Measurements from ENCODE around the gene SESN1. TPM values are rescaled to one million over a fixed set of nuclear protein-coding genes. Genes with fewer than 3 reads are reported as not detected.

SESN1 gene
- total RNA-seq, 2 experiments from 2014 or later = 18.3 to 20.9 TPM

DNA sequence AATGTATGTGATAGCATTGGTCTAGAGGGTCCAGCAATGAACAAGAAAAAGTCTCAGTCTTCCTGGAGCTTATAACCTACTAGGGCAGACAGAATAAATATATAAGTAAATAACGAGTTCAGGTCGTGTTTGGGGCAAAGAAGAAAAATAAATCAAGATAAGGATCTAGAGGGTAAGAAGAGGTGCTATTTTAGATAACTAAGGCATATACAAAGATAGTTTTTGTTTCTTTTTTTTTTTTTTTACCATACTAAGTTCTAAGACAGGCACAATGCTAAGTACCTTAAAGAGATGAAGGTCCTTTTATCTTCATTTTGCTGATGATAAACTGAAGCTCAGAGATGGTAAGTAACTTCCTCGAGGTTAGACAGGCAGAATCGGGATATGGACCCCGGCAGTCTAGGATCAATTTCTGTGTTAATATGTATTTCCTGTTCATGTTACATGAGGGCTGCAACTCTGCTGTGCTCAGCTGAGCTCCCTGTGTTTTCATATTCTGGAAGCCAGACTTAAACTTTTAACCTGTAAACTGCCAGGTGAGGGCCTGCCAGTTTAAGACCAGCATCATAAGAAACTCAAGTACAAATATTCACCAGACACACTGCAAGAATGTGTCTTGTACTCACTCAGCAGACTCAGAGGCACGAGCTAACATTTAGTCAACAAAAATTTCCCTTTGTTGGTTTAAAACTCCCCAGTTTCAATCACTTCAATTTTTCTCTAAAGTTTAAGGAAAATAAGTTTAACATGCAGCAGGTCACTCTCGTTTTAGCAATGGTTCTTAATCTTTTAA is 23.3 kb downstream of the SESN1 start:
- no peak for DNase-seq
- H3K27me3 Mint-ChIP-seq = no peaks in the 10 kb centered on the region
- H3K4me1 Mint-ChIP-seq = peaks cover 31% of the 10 kb centered on the region
- CTCF ChIA-PET = interaction anchor here (0.7 to 6.6 kb wide), 18 partner anchors 21 to 528 kb away, joined by 3 to 115 read pairs (median 4); partner anchors contain the start of genes ARMC2, CEP57L1 and SESN1
- peak; percentile 40 for ATAC-seq
- H3K9me3 Mint-ChIP-seq (ENCODE audit: low read depth) = no peaks in the 10 kb centered on the region
- peak overlapping the region; percentile 66 for H3K4me3 Mint-ChIP-seq
- peak overlapping the region; percentile 81 for H3K27ac Mint-ChIP-seq
- no peaks in the 10 kb centered on the region for H3K36me3 Mint-ChIP-seq

GRCh38 chr6:109069746-109070145 is 24.9 kb downstream of the SESN1 start:
- peak overlapping the region; percentile 39 for H3K27ac Mint-ChIP-seq
- no peak overlapping the region for H3K4me3 Mint-ChIP-seq
- no peaks in the 10 kb centered on the region for H3K27me3 Mint-ChIP-seq
- no peak for DNase-seq
- CTCF ChIA-PET = interaction anchor here (1.0 kb wide), 1 partner anchor 527 kb away, joined by 3 read pairs; no protein-coding TSS in a partner anchor
- ATAC-seq = no peak
- no peaks in the 10 kb centered on the region for H3K9me3 Mint-ChIP-seq (ENCODE audit: low read depth)
- H3K4me1 Mint-ChIP-seq = peaks cover 30% of the 10 kb centered on the region
- H3K36me3 Mint-ChIP-seq = no peaks in the 10 kb centered on the region

DNA sequence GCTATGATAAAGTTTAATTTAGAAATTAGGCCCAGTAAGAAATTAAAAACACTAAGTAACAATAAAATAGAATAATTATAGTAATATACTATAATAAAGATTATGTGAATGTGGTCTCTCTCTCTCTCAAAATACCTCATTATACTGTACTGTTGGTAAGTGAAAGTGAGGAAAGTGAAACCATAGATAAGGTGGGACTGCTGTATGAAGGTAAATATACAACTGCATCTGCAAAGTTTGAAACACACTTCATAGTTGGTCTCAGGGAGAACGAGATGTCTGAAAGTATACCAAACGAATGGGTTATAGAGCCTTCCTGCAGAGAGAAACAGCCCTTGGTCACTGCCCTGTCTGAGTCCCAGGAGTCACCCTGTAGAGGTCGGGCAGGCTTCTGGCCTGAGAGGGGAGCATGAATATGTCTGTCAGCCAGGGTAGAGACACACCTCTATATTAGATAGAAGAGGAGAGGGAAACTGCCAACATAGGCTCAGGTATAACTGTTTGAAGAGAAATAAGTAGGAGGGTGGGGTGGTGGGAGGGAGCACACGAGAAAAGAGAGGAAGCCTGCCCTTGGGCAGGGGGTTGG is 31.8 kb downstream of the SESN1 start:
- ATAC-seq = no peak
- CTCF ChIA-PET = interaction anchor here (0.8 to 1.7 kb wide), 4 partner anchors 10 to 19 kb away, joined by 3 to 6 read pairs (median 4); no protein-coding TSS in a partner anchor
- no peaks in the 10 kb centered on the region for H3K27me3 Mint-ChIP-seq
- no peak overlapping the region for H3K27ac Mint-ChIP-seq
- no peak overlapping the region for H3K4me3 Mint-ChIP-seq
- H3K9me3 Mint-ChIP-seq (ENCODE audit: low read depth) = no peaks in the 10 kb centered on the region
- no peak for DNase-seq
- H3K36me3 Mint-ChIP-seq = no peaks in the 10 kb centered on the region
- peaks cover 26% of the 10 kb centered on the region for H3K4me1 Mint-ChIP-seq

DNA sequence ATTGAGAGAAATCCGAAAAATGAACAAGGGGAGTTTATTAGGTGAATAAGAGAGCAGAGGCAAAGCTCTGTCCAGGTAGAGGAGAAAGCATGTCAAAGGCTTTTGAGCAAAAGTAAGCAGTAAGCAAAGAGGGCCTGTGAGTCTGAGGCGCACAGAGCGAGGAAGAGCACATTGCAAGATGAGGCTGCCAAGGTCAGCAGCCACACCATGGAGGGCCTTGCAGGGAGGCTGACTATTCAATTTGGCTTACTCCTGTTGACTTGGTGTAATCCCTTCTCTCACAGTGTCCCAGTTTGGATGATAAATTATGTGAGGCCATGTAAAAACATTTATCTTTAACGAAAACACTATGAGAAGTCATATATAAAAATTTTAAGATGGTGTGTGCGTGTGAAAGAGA is 32.4 kb downstream of the SESN1 start:
- ATAC-seq (no peak), DNase-seq (no peak)
- Mint-ChIP-seq H3K9me3 (ENCODE audit: low read depth) (no peaks in the 10 kb centered on the region), H3K4me1 (peaks cover 26% of the 10 kb centered on the region), H3K27ac (no peak overlapping the region), H3K4me3 (no peak overlapping the region), H3K27me3 (no peaks in the 10 kb centered on the region), H3K36me3 (no peaks in the 10 kb centered on the region)
- CTCF ChIA-PET = interaction anchor here (1.0 to 1.7 kb wide), 2 partner anchors 12 to 13 kb away, joined by 3 read pairs; no protein-coding TSS in a partner anchor

GRCh38 chr6:109060571-109060970 is 34.1 kb downstream of the SESN1 start:
- Mint-ChIP-seq H3K27me3 (no peaks in the 10 kb centered on the region), H3K4me1 (peaks cover 26% of the 10 kb centered on the region), H3K36me3 (no peaks in the 10 kb centered on the region), H3K9me3 (ENCODE audit: low read depth) (no peaks in the 10 kb centered on the region), H3K4me3 (no peak overlapping the region), H3K27ac (no peak overlapping the region)
- DNase-seq (no peak), ATAC-seq (no peak)
- CTCF ChIA-PET = interaction anchor here (1.1 kb wide), 1 partner anchor 13 kb away, joined by 4 read pairs; no protein-coding TSS in a partner anchor

DNA sequence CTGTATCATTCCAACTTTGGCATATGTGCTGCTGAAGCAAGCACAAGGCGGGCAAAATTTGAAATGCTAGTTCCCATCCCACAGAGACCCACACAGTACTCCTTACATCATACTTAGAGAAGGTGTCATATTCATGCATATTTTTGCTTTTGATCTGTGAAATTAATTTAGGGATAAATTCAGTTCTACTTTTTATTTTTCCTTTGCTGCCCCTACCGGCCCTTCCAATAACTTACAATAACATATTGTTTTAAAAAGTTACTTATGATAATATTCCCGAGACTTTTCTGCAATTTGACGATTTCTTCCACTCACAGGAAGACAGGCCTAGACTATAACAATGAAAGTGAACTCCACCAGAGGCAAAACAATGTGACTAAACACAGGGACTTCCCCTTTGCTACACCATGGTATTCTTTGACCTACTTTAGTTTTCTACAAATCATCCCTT is 35.0 kb downstream of the SESN1 start:
- no peaks in the 10 kb centered on the region for H3K9me3 Mint-ChIP-seq (ENCODE audit: low read depth)
- peak; percentile 87 for ATAC-seq
- no peak for DNase-seq
- no peaks in the 10 kb centered on the region for H3K27me3 Mint-ChIP-seq
- CTCF ChIA-PET = interaction anchor here (0.7 to 0.8 kb wide), 2 partner anchors 9 to 22 kb away, joined by 3 read pairs; no protein-coding TSS in a partner anchor
- peaks cover 26% of the 10 kb centered on the region for H3K4me1 Mint-ChIP-seq
- H3K36me3 Mint-ChIP-seq = no peaks in the 10 kb centered on the region
- H3K4me3 Mint-ChIP-seq = peak overlapping the region; percentile 1
- peak overlapping the region; percentile 47 for H3K27ac Mint-ChIP-seq

- peaks cover 24% of the 10 kb centered on the region for H3K4me1 Mint-ChIP-seq
- no peaks in the 10 kb centered on the region for H3K27me3 Mint-ChIP-seq
- CTCF ChIA-PET = interaction anchor here (0.7 to 0.8 kb wide), 2 partner anchors 9 to 22 kb away, joined by 3 read pairs; no protein-coding TSS in a partner anchor
- DNase-seq (no peak), ATAC-seq (no peak)
- no peaks in the 10 kb centered on the region for H3K9me3 Mint-ChIP-seq (ENCODE audit: low read depth)
- H3K4me3 Mint-ChIP-seq = no peak overlapping the region
- no peaks in the 10 kb centered on the region for H3K36me3 Mint-ChIP-seq
- no peak overlapping the region for H3K27ac Mint-ChIP-seq
Observed at GRCh38 chr6:109059153-109059552, 35.5 kb downstream of the SESN1 start.

DNA sequence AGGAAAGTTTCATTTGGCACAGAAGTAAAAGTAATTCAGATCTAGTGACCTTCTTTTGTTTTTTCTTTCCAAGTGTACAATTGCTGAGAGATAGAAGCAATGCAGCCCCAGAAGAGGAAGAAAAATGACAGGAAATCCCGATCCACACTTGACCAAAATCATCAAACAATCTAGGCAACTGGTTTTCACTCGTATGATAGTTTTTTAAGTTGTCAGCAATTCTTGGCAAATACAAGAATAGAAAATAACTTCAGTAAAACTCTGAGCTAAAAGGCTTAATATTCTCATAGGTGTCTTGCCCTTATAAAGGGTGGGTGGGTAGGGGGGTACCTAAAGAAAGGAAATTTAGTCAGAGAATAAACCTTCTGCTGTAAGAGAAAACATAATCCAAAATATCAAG is 36.0 kb downstream of the SESN1 start:
- Mint-ChIP-seq H3K36me3 (no peaks in the 10 kb centered on the region), H3K27me3 (no peaks in the 10 kb centered on the region), H3K27ac (no peak overlapping the region), H3K4me1 (peaks cover 24% of the 10 kb centered on the region), H3K4me3 (no peak overlapping the region), H3K9me3 (ENCODE audit: low read depth) (no peaks in the 10 kb centered on the region)
- CTCF ChIA-PET = interaction anchor here (0.7 to 0.8 kb wide), 2 partner anchors 8 to 23 kb away, joined by 3 read pairs; no protein-coding TSS in a partner anchor
- no peak for ATAC-seq
- DNase-seq = no peak

DNA sequence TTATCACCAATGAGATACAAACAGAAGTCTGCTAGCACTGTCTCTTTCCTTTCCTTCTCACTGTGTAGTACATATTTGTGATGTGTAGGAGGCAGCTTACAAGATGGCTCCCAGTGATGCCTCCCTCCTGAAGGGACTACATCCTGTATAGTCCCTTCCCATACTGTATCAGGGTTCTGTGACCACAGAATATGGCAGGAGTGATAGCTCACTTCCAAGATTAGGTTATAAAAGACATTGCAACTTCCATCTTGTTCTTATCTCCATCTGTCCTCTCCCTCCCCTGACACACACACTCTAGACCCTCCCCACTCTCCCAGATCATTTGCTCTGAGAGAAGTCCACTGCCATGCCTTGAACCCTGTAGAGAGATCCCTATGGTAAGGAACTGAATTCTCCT is 38.0 kb downstream of the SESN1 start:
- peaks cover 20% of the 10 kb centered on the region for H3K4me1 Mint-ChIP-seq
- no peaks in the 10 kb centered on the region for H3K36me3 Mint-ChIP-seq
- H3K27me3 Mint-ChIP-seq = no peaks in the 10 kb centered on the region
- no peak overlapping the region for H3K27ac Mint-ChIP-seq
- no peak for ATAC-seq
- H3K4me3 Mint-ChIP-seq = no peak overlapping the region
- DNase-seq = no peak
- CTCF ChIA-PET = no interaction called here
- no peaks in the 10 kb centered on the region for H3K9me3 Mint-ChIP-seq (ENCODE audit: low read depth)

DNA sequence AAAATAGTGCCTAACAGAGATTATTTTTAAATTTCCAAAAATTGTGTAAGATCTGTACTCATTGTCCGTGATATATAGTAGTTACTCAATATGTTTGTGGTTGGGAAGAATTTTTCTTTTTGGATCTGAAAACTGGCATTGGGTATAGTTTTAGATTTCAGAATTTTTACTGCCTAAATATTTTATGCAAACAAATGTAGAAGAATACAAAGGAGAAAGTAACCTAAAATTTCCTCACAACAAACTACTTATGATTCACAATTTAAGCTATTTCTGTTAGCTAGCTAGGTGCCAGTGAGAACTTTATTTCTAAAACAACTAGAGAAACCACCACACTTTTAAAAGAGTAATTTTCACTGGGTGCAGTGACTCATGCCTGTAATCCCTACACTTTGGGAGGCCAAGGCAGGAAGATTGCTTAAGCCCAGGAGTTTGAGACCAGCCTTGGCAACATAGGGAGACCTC is 38.8 kb downstream of the SESN1 start:
- H3K4me1 Mint-ChIP-seq = peaks cover 22% of the 10 kb centered on the region
- CTCF ChIA-PET = no interaction called here
- DNase-seq (no peak), ATAC-seq (no peak)
- H3K9me3 Mint-ChIP-seq (ENCODE audit: low read depth) = no peaks in the 10 kb centered on the region
- no peak overlapping the region for H3K4me3 Mint-ChIP-seq
- H3K27me3 Mint-ChIP-seq = no peaks in the 10 kb centered on the region
- H3K36me3 Mint-ChIP-seq = no peaks in the 10 kb centered on the region
- no peak overlapping the region for H3K27ac Mint-ChIP-seq

- Mint-ChIP-seq H3K4me1 (peaks cover 20% of the 10 kb centered on the region), H3K27ac (no peak overlapping the region), H3K36me3 (peaks cover 7% of the 10 kb centered on the region), H3K4me3 (no peak overlapping the region), H3K27me3 (no peaks in the 10 kb centered on the region), H3K9me3 (ENCODE audit: low read depth) (no peaks in the 10 kb centered on the region)
- no peak for ATAC-seq
- no peak for DNase-seq
- CTCF ChIA-PET = no interaction called here
Observed at GRCh38 chr6:109053336-109053735, 41.3 kb downstream of the SESN1 start.

DNA sequence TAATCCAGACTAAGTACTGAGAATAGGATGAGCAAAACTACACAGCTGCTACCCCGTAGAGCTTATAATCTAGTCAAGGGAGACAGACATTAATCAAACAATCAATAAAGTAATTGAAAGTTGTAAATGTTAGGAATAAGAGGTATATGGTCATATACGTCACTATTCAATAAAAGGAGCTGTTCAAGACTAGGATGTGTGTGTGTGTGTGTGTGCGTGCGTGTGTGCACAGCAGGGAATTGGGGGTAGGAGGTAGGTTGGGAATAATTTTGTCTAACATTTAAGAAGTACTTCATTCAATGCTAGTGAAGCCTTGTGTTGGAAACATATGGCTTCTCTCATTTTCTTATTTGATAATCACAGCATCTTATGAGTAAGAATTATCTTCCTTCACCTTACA is 41.8 kb downstream of the SESN1 start:
- H3K36me3 Mint-ChIP-seq = peaks cover 10% of the 10 kb centered on the region
- no peaks in the 10 kb centered on the region for H3K27me3 Mint-ChIP-seq
- H3K4me1 Mint-ChIP-seq = peaks cover 23% of the 10 kb centered on the region

GRCh38 chr6:109052018-109052651 is 42.5 kb downstream of the SESN1 start:
- Mint-ChIP-seq H3K9me3 (ENCODE audit: low read depth) (no peaks in the 10 kb centered on the region), H3K36me3 (peaks cover 10% of the 10 kb centered on the region), H3K27me3 (no peaks in the 10 kb centered on the region), H3K27ac (no peak overlapping the region), H3K4me1 (peaks cover 23% of the 10 kb centered on the region), H3K4me3 (no peak overlapping the region)
- CTCF ChIA-PET = no interaction called here
- DNase-seq = no peak
- no peak for ATAC-seq

More for the DNA sequence above, 41.8 kb downstream of the SESN1 start:
- DNase-seq (no peak), ATAC-seq (no peak)
- Mint-ChIP-seq H3K4me3 (no peak overlapping the region), H3K9me3 (ENCODE audit: low read depth) (no peaks in the 10 kb centered on the region), H3K27ac (no peak overlapping the region)
- CTCF ChIA-PET = no interaction called here

Measured in activated CD8-positive, alpha-beta memory T cell treated with anti-CD3 and anti-CD28 coated beads, Interleukin-2, amount 10 ng/mL, durations not matched to agents 7 days and 5 days (primary cell).